ENCODE results near the gene SMIM10L2A. TPM values are rescaled to one million over a fixed set of nuclear protein-coding genes. Genes with fewer than 3 reads are reported as not detected.

SMIM10L2A gene
- total and polyA plus RNA-seq, 2 of the 4 experiments (the other 2 are of a cell fraction) = under 0.01 to 0.10 TPM

GRCh38 chrX:135463937-135464336 lies 42.2 kb downstream of the SMIM10L2A start:
- Histone ChIP-seq H3K56ac (ENCODE audit: extremely low read depth, insufficient read depth, low read length) (no peak overlapping the region), H3K4me3 (ENCODE audit: insufficient read depth, low read depth, low read length) (no peak overlapping the region), H4K91ac (ENCODE audit: insufficient read depth, low read depth, low read length) (no peak overlapping the region), H2AK5ac (ENCODE audit: low read depth, low read length) (no peak overlapping the region), H2BK20ac (ENCODE audit: low read depth, low read length) (no peak overlapping the region), H3K18ac (ENCODE audit: low read depth, low read length) (no peak overlapping the region), H3K4ac (ENCODE audit: low read depth, low read length) (no peak overlapping the region), H3K9me3 (ENCODE audit: control insufficient read depth, insufficient read depth, low read length) (no peaks in the 10 kb centered on the region), H2BK15ac (ENCODE audit: low read depth, low read length) (no peak overlapping the region), H2BK120ac (ENCODE audit: low read depth, low read length) (no peak overlapping the region), H3K4me1 (ENCODE audit: control insufficient read depth, insufficient read depth, low read length) (no peaks in the 10 kb centered on the region), H2BK5ac (ENCODE audit: low read depth, low read length, poor library complexity, severe bottlenecking) (no peak overlapping the region), H4K8ac (ENCODE audit: low read depth in 2 of 2, low read length in 2 of 2) (no peak overlapping the region), H3K4me2 (ENCODE audit: low read depth, low read length) (no peak overlapping the region), H4K5ac (ENCODE audit: low read depth, low read length) (no peak overlapping the region), H2AFZ (replicated peaks; ENCODE audit: low read length, poor library complexity) (no peak overlapping the region), H4K20me1 (ENCODE audit: insufficient read depth, low read length) (no peaks in the 10 kb centered on the region), H3K23ac (ENCODE audit: low read depth, low read length) (no peak overlapping the region), H3K27me3 (ENCODE audit: control insufficient read depth, insufficient read depth, low read length) (no peaks in the 10 kb centered on the region; the same call in 1 of the 2 replicates), H3K36me3 (ENCODE audit: control insufficient read depth, insufficient read depth, low read length) (no peaks in the 10 kb centered on the region), H3K9me1 (ENCODE audit: insufficient read depth, low read length) (no peaks in the 10 kb centered on the region), H3K14ac (replicated peaks; ENCODE audit: low read depth, low read length) (no peak overlapping the region), H3K79me1 (ENCODE audit: low read depth in 1 of 2, low read length in 2 of 2) (no peaks in the 10 kb centered on the region), H2AK9ac (replicated peaks; ENCODE audit: low read depth, low read length, poor library complexity) (no peak overlapping the region), H3K9ac (ENCODE audit: low read depth, low read length) (no peak overlapping the region), H3K27ac (ENCODE audit: insufficient read depth, low read length) (no peak overlapping the region)
- CTCF ChIA-PET = interaction anchor here (0.5 to 0.9 kb wide), 3 partner anchors 10 to 515 kb away, joined by 4 to 9 read pairs (median 4); no protein-coding TSS in a partner anchor
- TF ChIP-seq CEBPB (IDR thresholded peaks at IDR 0.05; ENCODE audit: low read depth, low read length) = no peak
- peak; percentile 32; the same call in 1 of the 2 replicates for TF ChIP-seq CTCF (conservative IDR thresholded peaks at IDR 0.05; ENCODE audit: low read depth, low read length)
- TF ChIP-seq CHD1 (IDR thresholded peaks at IDR 0.05; ENCODE audit: low read depth, low read length) = no peak
- 0 out of 2 replicates have a peak, but pooled peaks have one; percentile 29 for TF ChIP-seq SMC3 (IDR thresholded peaks at IDR 0.05; ENCODE audit: low read depth, low read length)
- no peak for TF ChIP-seq MAFK (IDR thresholded peaks at IDR 0.05; ENCODE audit: low read depth, low read length)
- no peak for TF ChIP-seq MAZ (IDR thresholded peaks at IDR 0.05; ENCODE audit: borderline replicate concordance, low read depth, low read length)
- TF ChIP-seq NFE2L2 (IDR thresholded peaks at IDR 0.05; ENCODE audit: low read depth, low read length) = no peak
- peak; percentile 14; the same call in 1 of the 2 replicates for TF ChIP-seq RAD21 (IDR thresholded peaks at IDR 0.05; ENCODE audit: low read length)
- no peak for TF ChIP-seq USF2 (IDR thresholded peaks at IDR 0.05; ENCODE audit: low read depth, low read length)
- TF ChIP-seq POLR2A (IDR thresholded peaks at IDR 0.05; ENCODE audit: low read depth, low read length) = no peak
- TF ChIP-seq FOS (IDR thresholded peaks at IDR 0.05; ENCODE audit: low read depth, low read length) = no peak
- TF ChIP-seq BHLHE40 (IDR thresholded peaks at IDR 0.05; ENCODE audit: low read depth, low read length) = no peak
- no peak for TF ChIP-seq RFX5 (IDR thresholded peaks at IDR 0.05; ENCODE audit: low read depth, low read length)
- no peak for TF ChIP-seq MXI1 (IDR thresholded peaks at IDR 0.05; ENCODE audit: borderline replicate concordance, low read depth, low read length)
- TF ChIP-seq RCOR1 (IDR thresholded peaks at IDR 0.05; ENCODE audit: insufficient replicate concordance, low read length) = no peak
- POLR2A ChIA-PET (ENCODE audit: unreplicated experiment) = no interaction called here
- BruUV-seq (replicated peaks) = no TSS peak
- DNase-seq (peak; percentile 6), ATAC-seq (ENCODE audit: low read depth) (peak; percentile 54; the same call in 1 of the 2 replicates)
- dilution Hi-C loops (cut with HindIII; ENCODE audit: low sequenced_read_pairs, unreplicated experiment) (no loop called here), in situ Hi-C loops (cut with MboI; ENCODE audit: low sequenced_read_pairs) (no loop called here), intact Hi-C loops (cut with micrococcal nuclease) (no loop called here)
- no CpG with 5 or more reads among the region's 2 CpGs for WGBS, 2 experiments (ENCODE audit: extremely low coverage in 2 of 2, insufficient read length in 1 of 2)
